ENCODE measurements around the gene GGT1.
"Not testable (repeated sequence)": the region's sequence is repeated elsewhere in the genome, so short reads cannot be mapped to it uniquely, and the experiment has no call there.

The GGT1 gene

DNA sequence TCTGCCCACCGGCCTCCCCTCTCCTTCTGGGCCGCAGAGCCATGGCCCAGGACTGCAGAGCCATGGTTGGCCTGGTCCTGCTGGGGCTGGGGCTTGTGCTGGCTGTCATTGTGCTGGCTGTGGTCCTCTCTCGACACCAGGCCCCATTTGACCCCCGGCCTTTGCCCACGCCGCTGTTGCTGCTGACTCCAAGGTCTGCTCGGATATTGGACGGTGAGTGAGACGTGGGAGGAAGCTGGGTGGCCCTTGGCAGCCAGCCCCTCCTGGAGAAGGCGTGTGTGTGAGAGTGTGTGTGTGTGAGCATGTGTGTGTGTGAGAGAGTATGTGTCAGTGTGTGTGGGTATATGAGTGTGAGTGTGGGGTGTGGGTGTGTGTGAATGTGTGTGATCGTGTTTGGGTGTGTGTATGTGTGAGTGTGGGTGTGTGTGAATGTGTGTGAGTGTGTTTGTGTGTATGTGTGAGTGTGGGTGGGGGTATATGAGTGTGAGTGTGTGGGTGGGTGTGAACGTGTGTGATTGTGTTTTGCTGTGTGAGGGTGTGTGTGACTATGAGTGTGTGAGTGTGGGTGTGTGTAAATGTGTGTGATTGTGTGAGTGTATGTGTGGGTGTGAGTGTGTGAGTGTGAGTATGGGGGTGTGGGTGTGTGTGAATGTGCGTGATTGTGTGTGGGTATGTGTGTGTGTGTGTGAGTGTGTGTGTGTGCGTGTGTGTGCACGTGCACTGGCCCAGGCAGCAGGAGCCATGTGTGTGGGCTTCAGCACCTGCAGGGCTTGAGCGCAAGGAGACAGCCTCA lies 30.4 kb downstream of the GGT1 start:
- not testable (repeated sequence) for H3K4me3 ChIP-seq (replicated peaks; ENCODE audit: low read depth, low read length)
- peak; percentile 52 for DNase-seq (ENCODE audit: low read depth)

DNA sequence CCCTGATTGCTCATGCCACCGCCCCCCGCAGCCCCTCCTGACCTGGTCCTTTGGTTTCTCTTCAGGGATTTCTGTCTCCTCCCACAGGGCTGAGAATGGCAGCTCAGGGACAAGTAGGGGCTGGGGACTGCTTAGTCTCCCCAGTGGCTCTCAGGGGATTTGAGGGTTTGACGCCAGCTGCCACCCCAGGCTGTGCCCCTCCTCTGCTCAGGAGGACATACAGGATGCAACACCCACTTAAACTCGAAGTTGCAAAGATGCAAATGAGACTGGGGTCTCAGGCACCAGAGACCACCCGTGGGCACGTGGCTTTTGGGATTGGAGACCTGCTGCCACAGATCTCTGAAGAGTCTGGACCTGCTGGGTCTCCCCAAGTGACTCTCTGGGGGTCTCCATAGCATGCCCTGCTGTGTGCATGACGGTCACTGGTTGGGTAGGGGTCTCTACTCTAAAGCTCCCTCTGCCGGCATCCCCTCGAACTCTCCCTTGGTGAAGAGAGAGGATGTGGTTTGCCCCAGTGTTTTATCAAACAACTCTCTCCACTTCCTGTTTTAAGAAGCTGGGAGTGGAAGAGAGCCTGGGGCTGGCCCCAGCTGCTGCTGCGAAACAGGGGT lies 31.9 kb downstream of the GGT1 start:
- DNase-seq (ENCODE audit: low read depth); H3K4me3 ChIP-seq (replicated peaks; ENCODE audit: low read depth, low read length): not testable (repeated sequence)
- TF ChIP-seq, protein P1, sequence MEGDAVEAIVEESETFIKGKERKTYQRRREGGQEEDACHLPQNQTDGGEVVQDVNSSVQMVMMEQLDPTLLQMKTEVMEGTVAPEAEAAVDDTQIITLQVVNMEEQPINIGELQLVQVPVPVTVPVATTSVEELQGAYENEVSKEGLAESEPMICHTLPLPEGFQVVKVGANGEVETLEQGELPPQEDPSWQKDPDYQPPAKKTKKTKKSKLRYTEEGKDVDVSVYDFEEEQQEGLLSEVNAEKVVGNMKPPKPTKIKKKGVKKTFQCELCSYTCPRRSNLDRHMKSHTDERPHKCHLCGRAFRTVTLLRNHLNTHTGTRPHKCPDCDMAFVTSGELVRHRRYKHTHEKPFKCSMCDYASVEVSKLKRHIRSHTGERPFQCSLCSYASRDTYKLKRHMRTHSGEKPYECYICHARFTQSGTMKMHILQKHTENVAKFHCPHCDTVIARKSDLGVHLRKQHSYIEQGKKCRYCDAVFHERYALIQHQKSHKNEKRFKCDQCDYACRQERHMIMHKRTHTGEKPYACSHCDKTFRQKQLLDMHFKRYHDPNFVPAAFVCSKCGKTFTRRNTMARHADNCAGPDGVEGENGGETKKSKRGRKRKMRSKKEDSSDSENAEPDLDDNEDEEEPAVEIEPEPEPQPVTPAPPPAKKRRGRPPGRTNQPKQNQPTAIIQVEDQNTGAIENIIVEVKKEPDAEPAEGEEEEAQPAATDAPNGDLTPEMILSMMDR (IDR thresholded peaks at IDR 0.05; ENCODE audit: low read length, missing control alignments): peak; percentile 12

DNA sequence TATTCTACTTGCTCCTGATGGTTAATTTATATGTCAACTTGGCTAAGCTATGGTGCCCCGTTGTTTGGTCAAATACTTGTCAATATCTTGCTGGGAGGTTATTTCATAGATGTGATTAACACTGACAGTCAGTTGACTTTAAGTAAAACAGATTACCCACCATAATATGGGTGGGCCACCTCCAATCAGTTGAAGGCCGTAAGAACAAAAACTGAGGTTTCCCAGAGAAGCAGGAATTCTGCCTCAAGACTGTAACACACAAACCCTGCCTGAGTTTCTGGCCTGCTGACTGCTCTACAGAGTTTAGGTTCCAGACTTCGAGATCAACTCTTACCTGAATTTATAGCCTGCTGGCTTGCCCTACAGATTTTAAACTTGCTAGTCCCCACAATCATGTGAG lies 33.5 kb downstream of the GGT1 start:
- DNase-seq (ENCODE audit: low read depth); H3K4me3 ChIP-seq (replicated peaks; ENCODE audit: low read depth, low read length): not testable (repeated sequence)

DNA sequence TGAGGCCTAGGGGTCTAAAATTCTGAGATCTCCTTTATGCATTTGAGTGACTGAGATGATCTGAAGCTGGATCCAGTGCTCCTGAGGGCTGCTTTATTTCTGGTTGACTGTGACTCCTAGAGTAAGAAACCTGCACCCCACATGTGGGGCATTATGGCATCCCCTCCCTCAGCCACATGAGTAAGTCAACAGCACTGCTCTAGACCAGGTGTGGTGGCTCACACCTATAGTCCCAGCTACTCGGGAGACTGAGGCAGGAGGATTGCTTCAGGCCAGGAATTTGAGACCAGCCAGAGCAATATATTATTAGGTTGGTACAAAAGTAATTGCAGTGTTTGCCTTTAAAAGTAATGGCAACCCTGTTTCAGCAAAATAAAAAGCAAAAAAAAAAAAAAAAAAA lies 39.3 kb downstream of the GGT1 start:
- H3K4me3 ChIP-seq (replicated peaks; ENCODE audit: low read depth, low read length); DNase-seq (ENCODE audit: low read depth): not testable (repeated sequence)

DNA sequence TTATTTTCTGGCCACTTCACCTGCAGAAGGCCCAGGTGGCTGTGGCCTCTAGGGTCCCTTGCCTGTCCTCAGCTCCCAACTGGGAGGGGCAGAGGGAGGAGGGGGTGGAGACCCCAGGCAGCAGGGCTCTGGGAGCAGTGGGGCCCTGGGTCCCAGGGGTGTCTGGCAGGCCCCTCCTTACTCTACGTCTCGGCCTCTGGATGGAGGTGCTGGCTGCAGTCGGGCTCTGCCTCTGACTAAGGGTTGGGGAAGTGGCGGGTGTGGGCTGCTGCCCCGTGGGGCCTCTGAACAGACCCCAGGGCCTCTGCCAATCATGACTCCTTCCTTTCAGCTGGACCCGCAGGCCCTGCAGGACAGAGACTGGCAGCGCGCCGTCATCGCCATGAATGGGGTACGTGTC lies 41.4 kb downstream of the GGT1 start:
- DNase-seq (ENCODE audit: low read depth); H3K4me3 ChIP-seq (replicated peaks; ENCODE audit: low read depth, low read length): not testable (repeated sequence)

DNA sequence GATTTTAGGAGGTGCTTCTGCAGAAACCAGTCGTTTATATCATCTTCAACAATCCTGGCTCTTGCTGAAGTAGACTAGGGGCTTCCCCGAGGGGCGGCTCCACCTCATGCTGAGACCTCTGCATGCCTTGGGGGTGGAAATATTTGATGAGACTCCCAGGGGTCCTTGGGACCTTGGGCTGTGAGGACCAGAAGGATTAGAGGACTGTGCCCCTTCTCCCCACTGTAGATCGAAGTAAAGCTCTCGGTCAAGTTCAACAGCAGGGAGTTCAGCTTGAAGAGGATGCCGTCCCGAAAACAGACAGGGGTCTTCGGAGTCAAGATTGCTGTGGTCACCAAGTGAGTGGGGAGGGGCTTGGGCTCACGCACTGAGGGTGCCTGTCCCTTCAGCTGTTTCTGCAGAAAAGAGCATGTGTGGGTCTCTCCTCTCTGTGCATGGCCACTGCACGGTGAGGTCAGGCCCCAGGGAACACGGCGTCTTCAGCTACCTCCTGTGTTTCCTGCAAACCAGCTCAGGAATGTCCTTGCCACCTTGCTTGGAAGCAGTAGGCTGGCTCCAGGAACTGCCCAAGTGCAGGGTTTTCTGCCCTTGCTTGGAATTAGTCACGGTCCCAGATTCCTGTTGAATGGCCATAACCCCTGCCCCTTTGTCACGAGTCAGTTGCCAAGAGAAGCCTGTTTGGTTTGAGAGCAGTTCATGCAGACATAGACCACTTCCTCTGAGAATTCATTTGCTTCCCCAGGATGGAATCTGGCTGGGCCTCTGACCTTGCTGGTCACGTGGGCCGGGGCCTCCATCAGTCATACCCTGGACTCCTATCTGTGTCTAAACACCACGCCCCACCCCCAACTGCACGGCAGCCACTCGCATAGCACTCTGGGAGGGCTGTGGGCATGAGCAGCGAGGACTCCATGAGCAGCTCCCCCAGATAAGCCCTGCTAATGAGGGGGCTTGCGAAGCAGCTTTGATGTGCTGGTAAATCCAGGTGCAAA lies 42.7 kb downstream of the GGT1 start:
- not testable (repeated sequence) for H3K4me3 ChIP-seq (replicated peaks; ENCODE audit: low read depth, low read length); DNase-seq (ENCODE audit: low read depth)

DNA sequence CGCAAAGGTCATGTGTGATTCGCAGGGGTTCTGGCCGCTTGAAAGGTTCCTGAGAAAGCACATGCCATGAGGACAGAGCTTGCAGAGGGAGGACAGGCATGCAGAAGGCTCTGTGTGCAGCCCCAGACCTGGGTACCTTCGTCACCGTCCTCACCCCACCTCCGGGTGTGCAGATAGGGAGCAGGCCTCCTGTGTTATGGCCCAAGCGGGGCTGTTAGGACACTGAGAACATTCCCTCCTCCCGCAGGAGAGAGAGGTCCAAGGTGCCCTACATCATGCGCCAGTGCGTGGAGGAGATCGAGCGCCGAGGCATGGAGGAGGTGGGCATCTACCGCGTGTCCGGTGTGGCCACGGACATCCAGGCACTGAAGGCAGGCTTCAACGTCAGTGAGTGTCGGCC lies 43.8 kb downstream of the GGT1 start:
- DNase-seq (ENCODE audit: low read depth); H3K4me3 ChIP-seq (replicated peaks; ENCODE audit: low read depth, low read length): not testable (repeated sequence)

DNA sequence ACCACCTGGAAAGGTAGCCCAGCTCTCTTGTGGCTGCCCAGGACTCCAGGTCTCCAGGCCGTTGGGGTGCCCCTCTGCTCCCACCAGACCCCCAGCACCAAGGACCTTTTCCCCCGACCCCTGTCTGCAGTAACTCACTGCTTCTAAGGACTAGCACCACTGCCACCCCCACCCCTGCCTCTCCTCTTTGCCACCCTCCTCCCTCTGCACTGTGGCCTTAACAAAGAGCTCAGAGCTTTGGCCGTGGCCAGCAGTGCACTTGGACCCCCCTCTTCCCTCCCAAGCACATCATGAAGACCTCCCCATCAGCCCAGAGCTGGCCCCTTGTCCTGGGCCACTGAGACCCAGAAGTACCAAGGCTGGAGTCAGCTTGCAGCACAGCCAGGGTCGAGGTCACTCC lies 46.4 kb downstream of the GGT1 start:
- not testable (repeated sequence) for DNase-seq (ENCODE audit: low read depth); H3K4me3 ChIP-seq (replicated peaks; ENCODE audit: low read depth, low read length)

DNA sequence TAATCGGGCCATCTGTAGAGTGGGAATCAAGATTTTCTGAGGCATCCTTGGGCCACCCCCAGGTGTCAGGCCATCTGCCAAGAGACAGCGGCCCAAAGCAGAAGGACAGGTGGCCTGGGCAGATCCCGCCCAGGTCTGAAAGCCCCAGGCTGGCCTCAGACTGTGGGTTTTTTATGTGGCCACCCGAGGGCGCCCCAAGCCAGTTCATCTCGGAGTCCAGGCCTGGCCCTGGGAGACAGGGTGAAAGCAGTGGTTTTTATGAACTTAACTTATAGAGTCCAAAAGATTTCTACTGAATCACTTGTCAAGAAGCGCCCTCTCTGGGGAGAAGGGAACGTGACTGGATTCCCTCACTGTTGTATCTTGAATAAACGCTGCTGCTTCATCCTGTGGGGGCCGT lies 47.9 kb downstream of the GGT1 start:
- H3K4me3 ChIP-seq (replicated peaks; ENCODE audit: low read depth, low read length); DNase-seq (ENCODE audit: low read depth): not testable (repeated sequence)

DNA sequence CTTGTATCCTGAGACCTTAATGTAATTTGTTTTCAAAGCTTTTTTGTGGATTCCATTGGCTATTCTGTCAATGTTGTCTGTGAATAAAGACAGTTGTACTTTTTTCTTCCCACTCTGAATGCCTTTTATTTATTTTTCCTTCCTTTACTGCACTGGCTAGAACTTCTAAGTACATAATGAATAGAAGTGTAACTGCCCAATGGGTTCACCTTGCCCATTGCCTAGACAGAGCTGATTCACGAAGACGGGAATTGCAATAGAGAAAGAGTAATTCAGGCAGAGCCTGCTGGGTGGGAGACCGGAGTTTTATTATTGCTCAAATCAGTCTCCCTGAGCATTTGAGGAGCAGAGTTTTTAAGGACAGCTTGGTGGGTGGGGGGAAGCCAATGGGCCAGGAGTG lies 62.4 kb downstream of the GGT1 start:
- not testable (repeated sequence) for DNase-seq (ENCODE audit: low read depth); H3K4me3 ChIP-seq (replicated peaks; ENCODE audit: low read depth, low read length)

DNA sequence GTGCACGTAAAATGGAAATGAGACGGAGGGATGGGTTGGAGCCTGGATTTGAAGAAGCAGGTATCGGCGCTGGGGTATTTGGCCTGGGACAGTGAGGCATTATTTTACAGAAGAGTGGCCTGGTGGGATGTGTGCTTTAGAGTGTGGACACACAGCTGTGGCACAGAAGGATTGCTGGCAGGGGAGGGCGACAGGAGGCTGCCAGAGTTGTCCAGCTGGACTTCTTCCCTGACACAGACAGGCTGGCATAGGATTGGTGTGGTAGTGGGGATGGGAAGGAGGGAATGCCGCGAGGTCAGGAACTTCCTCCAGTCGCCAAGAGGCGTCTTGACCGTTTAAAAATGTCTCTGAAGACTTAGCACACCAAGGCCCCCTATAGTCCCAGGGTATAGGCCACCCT lies 64.9 kb downstream of the GGT1 start:
- H3K4me3 ChIP-seq (replicated peaks; ENCODE audit: low read depth, low read length); DNase-seq (ENCODE audit: low read depth): not testable (repeated sequence)

DNA sequence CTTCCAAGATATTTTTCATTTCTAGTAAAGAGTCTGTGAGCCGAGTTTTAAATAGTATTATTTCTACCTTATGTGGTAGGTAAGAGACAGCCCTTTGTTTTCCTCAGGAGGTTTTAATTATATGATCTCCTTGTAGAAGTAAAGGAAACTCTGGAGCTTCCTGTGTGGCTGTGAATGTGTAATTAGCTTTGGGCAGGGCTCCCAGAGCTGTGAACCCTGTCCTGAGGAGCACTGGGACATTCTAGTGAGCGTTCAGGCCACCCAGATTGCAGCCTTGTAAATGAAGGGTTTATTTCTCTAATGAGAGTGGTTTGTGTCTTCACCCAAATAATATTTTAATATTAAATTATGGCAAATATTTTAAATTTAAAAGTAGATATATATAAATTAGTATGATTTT lies 69.5 kb downstream of the GGT1 start:
- not testable (repeated sequence) for H3K4me3 ChIP-seq (replicated peaks; ENCODE audit: low read depth, low read length); DNase-seq (ENCODE audit: low read depth)
